GM19455 (cell line): ENCODE results near the gene ATP1B3.
"Not testable (repeated sequence)": the region's sequence is repeated elsewhere in the genome, so short reads cannot be mapped to it uniquely, and the experiment has no call there.

Experiments used
- ATAC-seq: cut with Tn5 transposase; IDR thresholded peaks from one replicate; pipeline ENCODE4 v1.9.1; 2021; ENCODE audit not compliant: unreplicated experiment

The ATP1B3 gene

DNA sequence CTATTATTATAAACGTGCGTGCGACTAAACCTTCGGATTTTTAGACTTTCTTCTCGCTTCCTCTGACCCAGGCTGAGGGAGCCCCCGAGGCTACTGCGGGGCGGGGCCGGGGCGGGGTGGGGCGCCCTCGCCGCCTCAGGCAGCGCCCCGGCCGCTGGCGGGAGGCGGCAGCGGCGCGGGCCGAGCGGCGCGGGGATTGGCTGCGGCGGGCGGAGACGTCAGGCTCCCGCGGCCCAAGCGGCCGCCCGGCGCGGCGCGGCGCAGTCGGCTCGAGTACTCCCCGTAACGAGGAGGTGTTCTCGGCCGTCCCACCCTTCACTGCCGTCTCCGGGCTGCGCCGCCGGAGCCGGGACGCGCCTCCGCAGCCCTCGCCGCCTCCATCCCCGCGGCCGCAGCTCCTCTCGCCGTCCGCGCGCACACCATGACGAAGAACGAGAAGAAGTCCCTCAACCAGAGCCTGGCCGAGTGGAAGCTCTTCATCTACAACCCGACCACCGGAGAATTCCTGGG, at the start of gene ATP1B3:
ATP1B3 (plus strand) TSS at position 263 of the 510 bp plus-strand sequence; CDS start at position 422, 159 bp downstream.
- peak; percentile 74 for ATAC-seq

DNA sequence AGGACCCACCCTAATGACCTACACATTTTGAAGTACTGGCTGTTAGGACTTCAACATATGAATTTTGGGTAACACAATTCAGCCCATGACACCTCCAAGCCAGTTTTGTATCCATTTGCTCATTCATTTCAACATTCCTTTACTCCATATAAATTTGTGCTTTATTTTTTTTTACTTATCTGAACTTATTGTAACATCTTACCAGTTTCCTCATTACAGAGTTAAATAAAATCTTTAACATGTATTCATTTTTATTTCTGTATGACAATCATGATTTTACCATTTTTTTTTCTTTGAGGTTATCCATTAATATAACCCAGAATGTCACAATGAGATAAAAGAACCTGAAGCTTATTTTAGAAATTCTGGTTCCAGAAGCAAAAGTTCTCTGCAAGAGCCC, 48.0 kb upstream of the ATP1B3 start:
- no peak for ATAC-seq

DNA sequence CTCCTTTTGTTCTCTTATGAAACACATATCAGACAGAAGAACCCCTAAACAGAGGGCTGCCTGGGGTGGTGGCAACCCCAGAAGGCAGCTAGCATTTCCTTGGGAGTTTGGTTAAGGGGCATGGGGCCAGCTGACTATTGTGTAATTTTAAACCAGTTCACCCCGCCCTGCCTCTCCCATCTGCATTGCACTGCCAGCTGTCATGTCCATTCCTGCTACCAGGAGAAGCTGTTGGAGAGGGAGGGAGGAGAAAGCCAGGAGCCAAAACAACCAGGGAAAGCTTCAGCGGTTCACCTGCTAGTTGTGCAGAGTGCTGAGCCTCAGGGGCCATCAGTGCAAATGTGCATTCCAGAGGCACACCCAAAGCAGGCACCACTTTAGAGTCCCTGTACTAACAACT, 47.6 kb upstream of the ATP1B3 start:
- ATAC-seq, result no peak

GRCh38 chr3:141830508-141830907, 45.9 kb upstream of the ATP1B3 start:
- ATAC-seq, result no peak

DNA sequence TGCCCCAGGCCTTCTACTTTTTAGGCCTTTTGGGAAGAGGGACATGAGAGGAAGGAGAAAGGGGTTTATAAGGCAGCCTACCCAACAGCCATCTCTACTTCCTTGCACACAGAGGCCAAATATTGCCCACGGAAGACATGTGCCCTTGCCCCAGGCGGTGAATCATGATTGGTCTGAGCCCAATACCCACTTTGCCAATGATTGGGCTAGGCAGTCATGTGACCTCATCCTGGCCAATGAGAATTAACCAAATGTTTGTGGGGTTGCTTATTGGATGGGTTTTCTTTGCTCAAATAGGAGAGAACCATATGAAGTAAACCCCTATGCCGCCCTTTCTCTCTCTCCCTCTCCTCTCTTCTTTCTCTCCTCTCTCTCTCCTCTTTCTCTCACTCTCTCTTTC, 42.2 kb upstream of the ATP1B3 start:
- no peak for ATAC-seq

GRCh38 chr3:141835557-141836229, 40.8 kb upstream of the ATP1B3 start:
- no peak for ATAC-seq

GRCh38 chr3:141839389-141839788, 37.1 kb upstream of the ATP1B3 start:
- ATAC-seq, result no peak

DNA sequence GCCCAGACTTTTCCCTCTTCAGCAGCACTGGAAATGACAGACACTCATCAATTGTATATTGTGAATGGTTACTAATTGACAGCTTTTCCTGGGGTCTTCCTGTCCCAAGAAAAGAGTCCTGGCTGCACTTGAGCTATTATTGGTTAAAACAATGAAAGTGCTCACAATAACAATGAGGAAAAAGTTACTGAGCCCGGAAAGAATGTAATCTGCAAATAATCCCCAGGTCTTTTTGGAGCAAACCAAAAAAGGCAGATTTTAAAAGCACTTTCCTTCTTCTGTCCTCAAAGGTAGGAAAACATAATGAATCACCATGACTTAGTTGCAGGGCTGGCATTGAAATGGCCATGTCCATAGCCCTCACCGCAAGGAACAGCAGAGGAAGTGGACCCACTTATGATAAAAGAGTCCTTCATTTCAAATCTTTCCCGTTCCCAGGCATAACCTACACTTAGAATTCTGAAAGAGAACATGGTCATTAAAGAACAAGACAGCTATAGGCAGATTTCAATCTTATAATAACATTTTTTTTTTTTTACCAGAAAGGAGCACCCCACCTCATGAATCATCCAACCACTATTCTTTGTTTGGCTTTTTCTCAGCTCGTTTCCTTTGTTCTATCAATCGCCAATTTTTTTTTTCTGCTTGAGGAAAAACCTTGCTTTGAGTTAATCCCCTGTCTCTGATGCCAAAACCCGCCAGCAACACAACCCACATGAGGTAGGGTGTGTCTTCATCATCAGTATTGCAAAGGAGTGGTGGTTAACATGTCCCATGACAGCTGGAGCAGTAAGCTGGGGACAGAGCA, 35.5 kb upstream of the ATP1B3 start:
- ATAC-seq, result no peak

DNA sequence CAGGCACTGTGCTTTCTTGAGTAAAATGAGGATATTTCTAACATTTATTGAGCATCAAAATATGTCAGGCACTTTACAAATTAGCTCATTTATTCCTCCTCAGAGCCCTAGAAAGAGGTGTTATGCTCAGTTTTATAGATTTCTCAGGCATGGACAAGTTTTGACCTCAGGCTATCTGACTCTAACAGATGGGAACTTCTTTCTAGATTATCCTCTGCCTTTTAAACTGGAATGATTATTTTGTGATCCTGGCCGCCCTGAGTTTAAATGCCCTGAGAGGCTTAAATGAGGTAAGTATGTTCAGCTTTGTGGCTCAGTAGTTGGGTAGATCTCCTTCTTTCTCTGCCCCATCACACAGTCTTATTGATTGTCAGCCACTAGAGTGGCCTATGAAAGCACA, 32.3 kb upstream of the ATP1B3 start:
- ATAC-seq, result no peak

GRCh38 chr3:141844812-141845211, 31.6 kb upstream of the ATP1B3 start:
- no peak for ATAC-seq

GRCh38 chr3:141845407-141846049, 30.9 kb upstream of the ATP1B3 start:
- ATAC-seq, result no peak

DNA sequence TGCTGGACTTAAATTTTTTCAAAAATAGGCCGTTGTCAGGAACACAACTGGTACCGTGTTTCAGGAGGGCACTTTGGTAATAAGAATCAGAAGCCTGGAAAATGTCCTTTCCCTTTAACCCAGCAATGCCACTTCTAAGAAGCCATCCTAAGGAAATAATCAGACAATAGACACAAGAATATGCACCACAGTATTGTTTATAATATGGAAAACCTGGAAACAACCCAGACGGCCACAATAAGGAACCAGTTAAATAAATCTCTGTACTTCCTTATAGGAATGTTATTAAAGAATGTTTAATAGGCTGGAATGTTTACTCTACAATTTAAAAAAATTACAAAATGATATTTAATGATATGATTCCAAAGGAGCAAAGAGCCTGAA, 30.4 kb upstream of the ATP1B3 start:
- ATAC-seq, result no peak

DNA sequence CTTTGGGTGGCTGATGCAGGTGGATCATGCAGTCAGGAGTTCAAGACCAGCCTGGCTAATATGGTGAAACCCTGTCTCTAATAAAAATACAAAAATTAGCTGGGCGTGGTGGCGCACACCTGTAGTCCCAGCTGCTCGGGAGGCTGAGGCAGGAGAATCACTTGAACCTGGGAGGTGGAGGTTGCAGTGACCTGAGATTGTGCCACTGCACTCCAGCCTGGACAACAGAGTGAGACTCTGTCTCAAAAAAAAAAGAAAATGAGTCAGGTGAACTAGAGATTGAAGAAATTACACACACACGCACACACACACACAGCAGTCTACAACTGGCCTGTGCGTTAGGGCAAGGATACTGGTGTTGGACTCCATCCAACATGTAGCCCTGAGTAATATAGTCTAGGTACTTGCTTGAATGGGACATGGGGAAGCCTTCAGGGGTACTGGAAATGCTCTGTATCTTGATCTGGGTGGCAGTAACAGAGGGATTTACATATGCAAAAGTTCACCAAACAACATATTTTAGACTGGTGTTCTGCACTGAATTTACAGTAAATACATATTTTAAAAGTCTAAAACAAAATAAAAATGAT, 28.2 kb upstream of the ATP1B3 start:
- not testable (repeated sequence) for ATAC-seq

DNA sequence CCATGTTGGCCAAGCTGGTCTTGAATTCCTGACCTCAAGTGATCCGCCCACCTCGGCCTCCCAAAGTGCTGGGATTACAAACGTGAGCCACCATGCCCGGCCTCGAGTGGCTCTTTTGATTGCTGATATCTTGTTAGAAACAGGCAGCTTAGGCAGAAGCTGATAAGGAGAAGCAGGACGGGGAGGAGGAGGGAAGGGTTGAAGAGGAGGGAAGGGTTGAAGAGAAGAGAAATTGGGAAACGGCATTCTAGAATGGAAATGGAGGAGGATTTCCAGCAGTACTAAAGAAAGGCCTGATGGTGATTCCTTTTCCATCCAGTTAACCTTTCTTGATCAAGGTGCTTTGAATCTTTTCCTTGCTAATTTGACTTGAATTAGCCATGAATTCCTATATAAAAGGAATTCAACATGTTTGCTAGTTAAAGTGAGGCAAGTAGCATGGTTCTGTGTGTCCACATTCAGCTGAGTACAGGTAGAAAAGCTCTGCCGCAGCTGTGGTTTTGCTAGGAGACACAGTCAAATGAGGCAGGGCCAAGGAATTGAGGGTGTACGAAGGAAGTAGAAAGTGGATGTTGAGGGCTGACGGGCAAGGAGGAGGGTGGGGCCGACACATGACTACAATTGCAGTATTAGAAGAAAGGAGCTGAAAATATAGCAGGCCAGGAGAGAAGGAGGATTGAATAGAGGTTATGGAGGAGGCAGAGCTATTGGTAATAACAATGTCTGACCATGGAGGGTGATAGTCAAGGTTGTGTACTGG, 27.2 kb upstream of the ATP1B3 start:
- ATAC-seq, result no peak

DNA sequence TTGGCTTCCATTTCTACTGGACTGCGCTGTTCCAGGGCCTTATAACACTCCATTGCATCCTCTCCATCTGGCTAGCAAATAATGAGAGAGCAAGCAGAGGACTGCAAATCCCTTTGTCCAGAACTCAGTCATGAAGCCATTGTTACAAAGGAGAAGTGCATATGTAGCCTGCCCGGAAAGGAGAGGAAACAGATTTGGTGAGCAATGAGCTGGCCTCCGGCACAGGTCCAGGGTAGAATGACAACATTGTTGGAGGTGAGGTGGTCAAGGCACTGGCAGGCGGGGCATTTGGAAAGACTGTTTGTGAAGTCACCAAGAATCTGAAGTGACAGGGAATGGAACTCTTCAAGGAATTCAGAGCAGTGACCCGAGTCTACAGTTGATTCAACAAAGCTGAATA, 25.0 kb upstream of the ATP1B3 start:
- no peak for ATAC-seq

DNA sequence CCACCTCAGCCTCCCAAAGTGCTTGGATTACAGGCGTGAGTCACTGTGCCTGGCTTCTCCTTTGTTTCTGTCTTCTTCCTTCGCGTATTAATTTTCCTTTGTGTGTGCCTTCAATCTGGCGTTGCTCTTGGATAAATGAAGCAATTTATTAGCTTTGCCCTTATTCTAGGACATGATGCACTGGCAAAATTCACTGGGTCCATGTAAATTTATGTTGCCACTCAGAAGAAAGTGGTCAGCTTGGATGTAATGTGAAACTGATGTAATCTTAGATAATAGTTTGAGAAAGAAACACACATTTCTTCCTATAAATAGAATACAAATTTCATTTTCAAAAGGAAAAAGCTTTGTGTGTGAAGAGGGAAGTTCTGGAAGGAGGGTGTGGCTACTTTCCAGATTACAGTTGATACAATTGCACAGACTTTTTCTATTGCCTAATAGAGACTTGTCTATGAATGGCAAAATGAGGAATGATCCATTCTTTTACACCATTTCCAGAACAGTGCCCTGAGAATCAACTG, 23.3 kb upstream of the ATP1B3 start:
- no peak for ATAC-seq

DNA sequence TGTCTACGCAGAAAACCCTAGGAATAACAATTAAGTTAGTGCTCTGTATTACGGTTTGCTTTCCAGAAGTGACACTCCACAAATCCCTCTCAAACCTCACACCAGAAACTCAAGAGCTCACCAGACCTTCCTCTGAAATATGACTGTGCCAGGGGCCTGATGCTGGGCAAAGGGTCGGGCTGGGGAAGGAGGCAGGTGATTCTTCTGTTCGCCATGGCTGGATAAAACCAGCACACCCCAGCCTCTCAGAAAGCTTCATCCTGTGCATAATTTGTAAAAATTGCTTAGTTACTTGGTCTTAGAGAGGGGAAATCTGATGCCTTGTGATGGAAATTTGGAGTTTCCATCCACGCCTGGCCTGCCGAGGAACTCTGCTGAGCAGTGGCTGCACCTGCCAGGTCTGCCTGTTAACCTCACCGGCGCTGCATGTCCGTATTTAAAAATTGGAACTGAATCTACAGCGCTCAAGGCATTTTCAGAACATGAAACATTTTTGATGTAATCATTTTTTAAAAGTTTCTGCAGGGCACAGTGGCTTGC, 22.7 kb upstream of the ATP1B3 start:
- ATAC-seq, result no peak

DNA sequence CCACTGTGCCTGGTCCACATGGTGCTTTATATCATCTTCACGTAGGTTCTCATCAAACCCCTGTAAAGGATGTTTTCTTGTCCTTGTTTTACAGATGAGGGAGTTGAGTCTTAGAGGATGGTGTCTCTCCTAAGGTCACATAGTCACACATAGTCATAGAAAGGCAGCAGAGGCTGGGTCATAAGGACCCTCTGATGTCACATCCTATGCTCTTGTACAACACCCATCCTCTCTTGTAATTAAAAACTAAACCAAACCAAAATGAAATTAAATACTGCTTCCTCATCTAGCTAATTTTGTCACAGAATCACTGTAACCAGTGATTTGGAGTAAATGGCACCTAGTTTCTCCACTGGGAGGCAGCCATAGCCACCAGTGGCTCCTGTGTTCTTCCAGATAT, 21.8 kb upstream of the ATP1B3 start:
- no peak for ATAC-seq

GRCh38 chr3:141858312-141858711, 18.1 kb upstream of the ATP1B3 start:
- no peak for ATAC-seq

- no peak for ATAC-seq
These were observed 16.8 kb upstream of the ATP1B3 start for GRCh38 chr3:141859651-141860050.
